GM12891 (cell line): Measurements from ENCODE around the gene SPAG17.

Source experiments
- DNase-seq: peaks from one replicate; pipeline ENCODE4 v3.0.0; 2011; ENCODE audit warnings: low spot score; ENCODE audit not compliant: insufficient read length
- FAIRE-seq: peaks from 2 replicates; lab custom pipeline; 2011; peaks lifted over from hg19 to GRCh38; lab: Jason Lieb, UNC
- PAX5 ChIP-seq: IDR thresholded peaks from 2 replicates; pipeline ENCODE4 v1.6.1; 2011; ENCODE audit warnings: low read length, moderate library complexity, mild to moderate bottlenecking; ENCODE audit not compliant: insufficient read depth, severe bottlenecking
- POLR2A ChIP-seq: IDR thresholded peaks from 2 replicates; pipeline ENCODE4 v1.6.1; 2011; ENCODE audit warnings: low read depth, low read length, control low read depth
- POLR2AphosphoS5 ChIP-seq: IDR thresholded peaks from 2 replicates; pipeline ENCODE4 v1.6.1; 2011; ENCODE audit warnings: low read depth, low read length, control low read depth
- POU2F2 ChIP-seq: IDR thresholded peaks from 2 replicates; pipeline ENCODE4 v1.6.1; 2011; ENCODE audit warnings: low read depth, mild to moderate bottlenecking, control low read depth, low read length, moderate library complexity
- SPI1 ChIP-seq: IDR thresholded peaks from 2 replicates; pipeline ENCODE4 v1.6.1; 2011; ENCODE audit warnings: low read depth, low read length, control low read depth
- TAF1 ChIP-seq: IDR thresholded peaks from 2 replicates; pipeline ENCODE4 v1.6.1; 2011; ENCODE audit warnings: low read depth, low read length, control low read depth

The SPAG17 gene

GRCh38 chr1:117971777-117972176 lies 213.3 kb downstream of the SPAG17 start:
- no peak for TF ChIP-seq POLR2A
- DNase-seq (no peak), FAIRE-seq (no peak)

- TF ChIP-seq POLR2A (no peak), SPI1 (no peak)
- no peak for DNase-seq
- FAIRE-seq, result no peak
Measured at GRCh38 chr1:117970252-117970651, 214.8 kb downstream of the SPAG17 start.

DNA sequence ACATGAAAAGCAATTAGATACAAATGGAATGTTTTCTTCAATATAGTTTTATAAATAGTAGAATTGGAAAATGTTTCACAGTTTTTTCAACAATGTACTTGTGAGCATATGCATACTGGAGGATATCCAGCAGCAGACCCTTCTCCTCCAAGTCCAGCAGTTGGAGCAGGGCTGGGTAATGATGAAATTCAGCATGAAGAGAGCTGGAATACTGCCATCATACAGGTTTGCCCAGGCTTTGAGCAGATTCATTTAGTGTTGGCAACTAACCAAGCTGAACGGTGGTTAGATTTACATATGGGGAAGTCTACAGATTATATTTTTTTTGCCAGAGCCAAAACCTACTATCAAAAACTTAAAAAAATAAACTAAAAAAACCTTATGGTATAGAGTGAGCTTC lies 217.1 kb downstream of the SPAG17 start:
- DNase-seq (no peak), FAIRE-seq (no peak)
- no peak for TF ChIP-seq PAX5
- TF ChIP-seq POU2F2, result no peak
- no peak for TF ChIP-seq POLR2A
- no peak for TF ChIP-seq SPI1

- TF ChIP-seq TAF1 (no peak), SPI1 (no peak), POLR2AphosphoS5 (no peak), POLR2A (no peak), POU2F2 (no peak), PAX5 (no peak)
- FAIRE-seq (no peak), DNase-seq (no peak)
Measured at GRCh38 chr1:117967477-117967876, 217.6 kb downstream of the SPAG17 start.

DNA sequence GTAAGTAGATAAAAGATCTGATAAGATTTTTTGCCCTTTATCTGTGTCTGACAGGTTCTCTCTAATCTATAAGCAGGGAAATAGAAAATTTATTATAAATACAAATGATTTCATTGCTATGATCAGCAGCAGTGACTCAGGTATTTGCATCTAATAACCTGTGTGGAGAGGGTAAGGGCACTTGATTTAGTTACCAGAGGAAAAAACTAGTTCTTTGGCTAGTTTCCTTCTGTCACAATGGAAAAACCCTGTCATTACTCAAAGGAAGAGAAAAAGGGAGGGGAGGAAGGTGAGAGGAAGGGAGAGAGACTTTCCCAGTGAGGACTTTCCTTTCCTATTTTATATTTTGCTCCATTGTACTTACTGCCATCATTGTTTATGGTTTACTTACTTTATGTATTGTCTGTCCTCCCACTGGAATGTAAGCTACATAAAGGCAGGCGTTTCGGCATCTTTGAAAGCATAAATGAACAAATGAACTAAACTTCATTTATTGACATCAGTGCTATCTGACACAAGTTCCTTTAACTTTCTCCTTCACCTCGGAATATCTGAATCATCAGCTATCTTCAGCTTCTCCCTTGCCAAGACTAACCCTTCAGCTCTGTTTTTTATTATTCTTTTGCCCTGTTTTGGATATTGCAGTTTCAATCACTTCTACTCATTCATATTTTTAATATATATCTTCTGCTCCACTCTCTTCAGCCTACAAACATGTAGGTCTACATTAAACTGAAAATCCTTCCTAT lies 220.6 kb downstream of the SPAG17 start:
- no peak for TF ChIP-seq POU2F2
- no peak for TF ChIP-seq POLR2AphosphoS5
- no peak for TF ChIP-seq POLR2A
- no peak for TF ChIP-seq SPI1
- no peak for TF ChIP-seq TAF1
- TF ChIP-seq PAX5, result no peak
- DNase-seq, result no peak
- FAIRE-seq, result no peak

GRCh38 chr1:117959364-117959763 lies 225.7 kb downstream of the SPAG17 start:
- no peak for FAIRE-seq
- TF ChIP-seq TAF1 (no peak), POU2F2 (no peak), SPI1 (no peak), POLR2A (no peak), PAX5 (no peak), POLR2AphosphoS5 (no peak)
- DNase-seq, result no peak

GRCh38 chr1:117952386-117952785 lies 232.6 kb downstream of the SPAG17 start:
- DNase-seq (no peak), FAIRE-seq (no peak)
- TF ChIP-seq TAF1 (no peak), POLR2A (no peak), SPI1 (no peak)

GRCh38 chr1:117942293-117942692 lies 242.7 kb downstream of the SPAG17 start:
- FAIRE-seq, result no peak
- TF ChIP-seq POLR2A (no peak), POLR2AphosphoS5 (no peak), SPI1 (no peak), PAX5 (no peak), POU2F2 (no peak), TAF1 (no peak)
- DNase-seq, result no peak

DNA sequence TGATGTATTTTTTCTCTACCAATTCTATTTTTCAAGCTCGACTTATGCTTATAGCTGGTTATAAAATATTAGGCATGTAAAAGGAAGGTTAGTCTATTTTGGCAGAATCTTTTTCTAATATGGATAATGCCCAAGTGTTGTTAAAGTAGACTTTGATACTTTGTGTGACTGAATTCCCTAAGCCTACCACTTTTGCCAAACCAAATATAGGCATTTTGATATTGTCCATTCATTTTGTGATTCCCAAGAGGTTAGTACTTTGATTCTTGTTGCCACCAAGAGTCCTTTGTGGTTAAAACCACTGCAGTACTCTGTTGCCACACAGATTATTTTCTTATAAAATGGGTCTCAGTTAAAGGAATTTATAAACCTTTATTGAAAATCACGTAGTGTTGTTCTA lies 251.3 kb downstream of the SPAG17 start:
- FAIRE-seq, result no peak
- TF ChIP-seq PAX5 (no peak), POLR2A (no peak), POLR2AphosphoS5 (no peak), SPI1 (no peak), POU2F2 (no peak), TAF1 (no peak)
- DNase-seq, result no peak

DNA sequence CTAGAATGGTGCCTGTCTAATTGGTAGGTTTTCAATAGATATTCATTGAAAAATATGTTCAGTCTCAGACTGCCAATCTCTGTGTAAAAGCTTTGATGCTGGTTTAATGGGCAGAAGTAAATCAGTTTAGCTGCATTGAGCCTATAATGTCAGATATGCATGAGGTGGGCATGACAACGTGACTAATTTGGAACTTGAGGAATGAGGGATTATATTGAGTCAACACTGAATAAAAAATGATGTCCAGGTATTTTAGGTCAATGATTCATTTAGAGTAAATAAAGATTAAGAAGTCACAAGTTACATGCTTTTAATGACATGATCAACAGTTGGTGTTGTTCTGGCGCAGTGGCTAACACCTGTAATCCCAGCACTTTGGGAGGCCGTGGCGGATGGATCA lies 252.5 kb downstream of the SPAG17 start:
- no peak for FAIRE-seq
- TF ChIP-seq PAX5, result no peak
- TF ChIP-seq POLR2AphosphoS5, result no peak
- TF ChIP-seq POU2F2, result no peak
- no peak for TF ChIP-seq SPI1
- no peak for DNase-seq

DNA sequence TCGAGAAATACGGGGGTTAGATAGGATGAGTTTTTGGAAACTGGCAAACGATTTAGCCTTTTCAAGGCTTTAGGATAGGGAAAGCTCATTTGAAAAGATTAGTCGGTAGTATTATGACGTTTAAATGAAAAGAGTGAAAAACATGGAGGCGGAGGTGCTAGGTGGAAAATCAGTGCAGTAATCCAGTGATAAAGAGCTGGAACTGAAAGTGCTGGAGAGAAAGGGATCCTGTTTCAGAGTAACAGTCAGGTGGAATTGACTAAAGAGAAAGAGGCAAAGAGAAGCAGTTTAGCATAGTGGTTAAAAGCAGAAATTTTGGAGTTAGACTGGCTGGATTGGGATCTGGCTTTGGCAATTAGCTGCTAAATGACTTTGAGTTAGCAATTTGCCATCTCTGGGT lies 254.5 kb downstream of the SPAG17 start:
- DNase-seq, result no peak
- FAIRE-seq, result no peak
- TF ChIP-seq SPI1 (no peak), POU2F2 (no peak), POLR2A (no peak)
